HG02884 (cell line): ENCODE data around the gene DDN.
A peak's percentile ranks its signal among the peaks of the same experiment; 100 is the strongest.

Source experiments
- ATAC-seq: cut with Tn5 transposase; IDR thresholded peaks from one replicate; pipeline ENCODE4 v1.9.1; 2021; ENCODE audit warnings: mild to moderate bottlenecking, moderate library complexity; ENCODE audit not compliant: unreplicated experiment

DDN gene

GRCh38 chr12:48999371-49000131, at the start of gene DDN:
TSS of gene DDN (minus strand) at chr12:48999375. CDS start at chr12:48999287, 88 bp downstream.
- peak; percentile 43 for ATAC-seq

- no peak for ATAC-seq
These were observed 49.8 kb upstream of the DDN start for GRCh38 chr12:49048953-49049352.

- ATAC-seq = no peak
These were observed 47.1 kb upstream of the DDN start for GRCh38 chr12:49046129-49046895.

- ATAC-seq = no peak
These were observed 45.5 kb upstream of the DDN start for GRCh38 chr12:49044660-49045059.

- no peak for ATAC-seq
These were observed 44.7 kb upstream of the DDN start for GRCh38 chr12:49043856-49044258.

GRCh38 chr12:49043241-49043640, 44.1 kb upstream of the DDN start:
- ATAC-seq = no peak

GRCh38 chr12:49041881-49042484, 42.8 kb upstream of the DDN start:
- no peak for ATAC-seq

- no peak for ATAC-seq
These were observed 42.1 kb upstream of the DDN start for GRCh38 chr12:49041036-49041880.

- ATAC-seq = no peak
These were observed 41.2 kb upstream of the DDN start for GRCh38 chr12:49040364-49040855.

- ATAC-seq = no peak
These were observed 40.5 kb upstream of the DDN start for GRCh38 chr12:49039421-49040363.

- no peak for ATAC-seq
These were observed 39.2 kb upstream of the DDN start for GRCh38 chr12:49038291-49038955.

GRCh38 chr12:49037947-49038237, 38.7 kb upstream of the DDN start:
- ATAC-seq = no peak

GRCh38 chr12:49037111-49037946, 38.2 kb upstream of the DDN start:
- ATAC-seq = no peak

GRCh38 chr12:49036029-49036428, 36.9 kb upstream of the DDN start:
- ATAC-seq = no peak

- ATAC-seq = no peak
These were observed 35.1 kb upstream of the DDN start for GRCh38 chr12:49034286-49034622.

- no peak for ATAC-seq
These were observed 34.6 kb upstream of the DDN start for GRCh38 chr12:49033611-49034285.

GRCh38 chr12:49032679-49033447, 33.7 kb upstream of the DDN start:
- no peak for ATAC-seq
